DMS153 treated with DMSO at 0.1 percent for 48 hours (cell line): ENCODE data around the gene PIPOX.

Experiments
- DNase-seq: peaks from one replicate; lab custom pipeline; 2025; ENCODE audit not compliant: unreplicated experiment; lab: John Stamatoyannopoulos, UW

The PIPOX gene

DNA sequence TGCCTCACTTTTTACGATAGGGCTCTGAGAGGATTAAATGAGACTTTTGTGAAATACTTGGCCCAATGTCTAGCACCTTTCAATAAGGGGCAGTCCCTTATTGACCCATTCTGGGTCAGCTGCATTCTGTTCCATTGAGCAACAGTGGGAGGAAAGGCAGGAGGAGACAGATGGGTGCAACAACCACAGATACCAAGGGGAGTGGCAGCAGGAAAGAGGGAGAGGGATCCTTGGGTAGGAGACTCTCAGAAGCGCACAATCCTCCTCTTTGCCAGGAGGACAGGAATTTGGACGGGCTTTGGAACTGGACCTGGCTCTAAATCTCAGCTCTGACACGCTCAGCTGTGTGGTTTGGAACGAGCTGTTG lies 3.5 kb downstream of the PIPOX start:
- DNase-seq, result no peak

DNA sequence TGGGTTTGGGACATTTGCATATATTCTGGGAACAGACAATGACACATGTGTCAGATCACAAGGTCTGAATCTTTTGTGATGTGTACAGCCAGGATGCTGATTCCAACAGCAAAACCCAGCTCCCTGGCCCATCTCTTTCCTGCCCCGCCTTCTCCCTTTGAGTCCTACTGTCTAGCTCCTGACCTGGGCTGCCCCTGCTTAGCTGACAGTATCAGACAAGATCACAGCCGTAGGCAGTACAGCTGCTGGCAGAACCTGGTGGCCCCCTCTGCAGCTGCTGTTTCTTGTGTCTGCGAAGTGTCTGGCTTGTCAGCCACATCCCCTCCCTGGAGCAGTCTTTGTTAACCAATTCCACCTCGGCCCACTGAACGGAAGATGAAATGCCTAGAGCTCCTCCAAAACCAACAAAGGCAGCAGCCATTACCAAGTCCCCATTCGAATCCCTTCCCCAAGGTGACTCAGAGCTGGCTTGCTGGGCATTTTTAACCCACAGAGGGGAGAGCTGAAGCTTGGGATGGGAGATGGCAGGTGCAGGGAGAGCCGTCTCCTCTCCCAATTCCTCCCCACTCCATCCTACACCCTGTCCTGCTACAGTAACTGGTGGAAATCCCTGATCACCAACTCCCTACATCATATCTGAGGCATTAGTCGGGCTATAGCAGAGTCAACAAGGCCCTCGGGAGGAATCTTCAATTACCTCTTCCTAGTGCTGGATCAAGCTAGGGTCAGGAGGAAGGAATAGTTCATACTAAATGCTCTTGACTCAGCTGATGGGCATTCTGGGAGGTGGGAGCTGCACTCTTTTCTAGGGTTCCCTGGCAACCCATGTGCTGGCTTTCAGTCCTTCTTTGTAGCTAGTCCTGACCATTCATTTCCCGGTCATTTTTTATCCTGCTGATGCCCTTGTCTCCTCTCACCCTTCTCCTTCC lies 5.8 kb downstream of the PIPOX start:
- DNase-seq, result no peak

DNA sequence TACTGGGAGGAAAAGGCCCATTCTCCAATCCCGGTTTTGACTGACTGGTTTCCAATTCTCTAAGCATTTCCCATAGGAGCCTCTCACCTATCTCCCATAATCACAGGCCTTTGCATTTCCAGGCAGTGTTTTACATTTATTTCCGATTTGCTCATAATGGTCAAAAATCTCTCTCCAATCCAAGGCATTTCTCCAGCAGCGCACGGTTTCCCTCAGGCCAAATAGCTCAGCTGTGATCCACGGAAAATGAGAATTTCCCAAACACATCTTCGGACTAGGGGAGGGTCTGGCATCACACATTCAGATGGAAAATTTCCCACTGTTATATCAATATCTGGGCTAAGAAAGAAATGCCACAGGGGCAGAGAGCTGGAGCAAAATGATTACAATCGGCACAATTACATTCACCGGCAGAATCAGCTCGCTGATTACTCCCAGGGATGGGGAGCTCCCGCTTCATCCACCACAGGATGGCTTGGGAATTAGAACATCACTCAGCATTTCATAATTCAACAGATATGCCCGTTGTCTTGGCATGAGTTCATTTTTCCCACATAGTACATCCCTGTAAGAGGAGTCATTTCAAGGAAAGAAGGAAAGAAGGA lies 6.7 kb downstream of the PIPOX start:
- no peak for DNase-seq

DNA sequence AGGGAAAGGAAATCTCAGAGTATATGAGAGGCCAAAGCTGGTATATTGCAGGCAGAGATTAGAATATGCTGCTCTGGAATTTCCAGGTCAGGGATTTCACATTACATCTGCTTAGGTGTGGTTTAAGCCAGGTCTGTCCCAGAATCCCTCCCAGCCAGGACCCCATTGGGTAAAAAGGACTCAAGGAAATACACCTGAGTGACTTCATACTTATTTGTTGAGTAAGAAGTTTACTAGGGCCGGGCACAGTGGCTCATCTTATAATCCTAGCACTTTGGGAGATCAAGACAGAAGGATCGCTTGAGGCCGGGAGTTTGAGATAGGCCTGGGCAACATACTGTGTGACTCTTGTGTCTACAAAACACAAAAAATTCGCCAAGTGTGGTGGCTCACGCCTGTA lies 7.2 kb downstream of the PIPOX start:
- no peak for DNase-seq

DNA sequence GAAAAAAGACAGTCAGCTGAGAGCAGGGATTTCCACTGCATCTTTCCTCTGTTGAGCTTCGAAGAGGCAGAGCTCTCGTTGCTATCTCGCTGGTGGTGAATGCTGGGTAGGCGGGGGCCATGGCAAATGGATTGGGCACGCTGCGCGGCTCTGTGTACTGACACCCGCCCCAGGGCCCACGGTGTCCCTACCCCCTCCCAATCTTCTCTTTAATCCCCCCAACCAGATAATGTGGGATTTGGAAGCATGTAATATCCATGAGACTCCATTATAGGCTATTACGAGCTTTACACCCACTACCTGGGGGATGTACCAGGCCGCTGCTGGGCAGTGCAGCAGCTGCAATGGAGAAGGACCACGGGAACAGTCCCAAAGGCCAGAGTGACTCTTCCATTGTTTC lies 8.3 kb downstream of the PIPOX start:
- no peak for DNase-seq

DNA sequence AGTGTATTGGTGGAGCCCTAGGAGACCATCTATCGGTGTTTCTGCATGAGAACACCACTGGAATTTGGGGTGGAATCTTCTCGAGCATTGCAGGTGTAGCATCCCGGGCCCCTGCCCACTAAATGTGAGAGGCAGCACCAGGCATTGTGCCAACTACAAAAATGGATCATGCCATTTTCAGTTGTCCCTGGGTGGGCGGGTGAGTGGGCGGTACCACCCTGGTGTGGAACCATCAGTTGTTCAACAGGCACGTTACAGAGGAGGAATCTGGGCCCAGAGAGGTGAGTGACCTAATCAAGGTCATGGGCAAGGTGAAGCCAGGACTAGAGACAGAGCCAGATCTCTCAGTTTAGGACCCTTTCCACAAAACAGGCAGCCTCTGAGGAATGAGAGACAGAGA lies 8.8 kb downstream of the PIPOX start:
- no peak for DNase-seq

DNA sequence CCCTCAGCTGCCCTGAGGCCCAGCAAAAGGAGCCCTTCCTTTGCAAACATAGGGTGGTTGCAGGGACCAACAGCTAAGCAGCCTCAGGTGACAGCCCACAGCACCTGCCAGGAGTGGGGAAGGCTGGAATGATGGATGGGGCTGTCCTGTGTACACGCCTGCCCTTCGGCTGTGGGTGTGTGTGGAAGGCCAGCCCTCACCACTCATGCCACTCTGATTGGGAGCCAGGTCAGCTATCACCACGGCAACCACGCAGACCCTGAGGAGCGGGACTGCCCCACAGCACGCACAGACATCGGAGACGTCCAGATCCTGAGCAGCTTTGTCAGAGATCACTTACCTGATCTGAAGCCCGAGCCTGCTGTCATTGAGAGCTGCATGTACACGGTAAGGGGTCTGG lies 11.9 kb downstream of the PIPOX start:
- no peak for DNase-seq

DNA sequence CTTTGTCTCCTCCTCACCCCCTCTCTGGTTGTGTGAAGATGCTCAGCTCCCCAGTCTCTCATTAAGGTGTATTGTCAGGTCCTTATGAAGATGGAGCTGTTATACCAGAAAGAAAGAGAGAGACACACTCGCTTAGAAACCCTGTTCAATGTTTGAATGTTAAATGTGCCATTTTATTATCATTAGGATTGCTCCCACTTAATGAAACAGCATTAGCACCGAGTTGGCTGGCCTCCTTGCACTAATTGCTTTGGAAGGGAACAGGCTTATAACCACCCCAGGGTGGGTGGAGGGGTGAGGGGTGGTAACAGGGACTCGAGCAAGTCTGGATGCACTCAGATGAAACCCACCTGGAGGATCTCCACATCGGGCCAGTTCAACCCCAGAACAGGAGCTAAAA lies 14.4 kb downstream of the PIPOX start:
- no peak for DNase-seq

DNA sequence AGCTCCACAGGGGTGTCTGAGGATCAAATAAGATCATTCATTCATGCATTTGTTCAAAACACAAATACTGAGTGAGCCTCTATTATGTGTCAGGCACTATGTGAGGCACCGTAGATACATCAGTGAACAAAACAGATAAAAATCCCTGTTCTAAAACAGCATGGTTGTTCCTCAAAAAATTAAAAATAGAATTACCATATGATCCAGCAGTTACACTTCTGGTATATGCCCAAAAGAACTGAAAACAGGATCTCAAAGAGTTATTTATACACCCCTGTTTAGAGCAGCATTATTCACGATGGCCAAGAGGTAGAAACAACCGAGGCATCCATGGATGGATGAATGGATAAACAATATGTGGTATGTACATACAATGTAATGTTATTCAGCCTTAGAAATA lies 15.4 kb downstream of the PIPOX start:
- no peak for DNase-seq

DNA sequence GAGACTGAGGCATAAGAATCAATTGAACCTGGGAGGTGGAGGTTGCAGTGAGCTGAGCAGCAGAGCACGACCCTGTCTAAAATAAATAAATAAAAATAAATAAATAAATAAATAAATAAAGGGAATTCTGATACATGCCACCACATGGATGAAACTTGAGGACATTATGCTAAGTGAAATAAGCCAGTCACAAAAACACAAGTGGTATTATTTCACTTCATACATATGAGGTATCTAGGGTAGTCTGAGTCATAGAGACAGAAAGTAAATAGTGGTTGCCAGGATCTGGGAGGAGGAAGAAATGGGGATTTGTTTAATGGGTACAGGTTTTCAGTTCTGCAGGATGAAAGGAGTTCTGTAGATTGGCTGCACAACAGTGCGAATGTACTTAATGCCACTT lies 16.3 kb downstream of the PIPOX start:
- DNase-seq, result peak; percentile 61

DNA sequence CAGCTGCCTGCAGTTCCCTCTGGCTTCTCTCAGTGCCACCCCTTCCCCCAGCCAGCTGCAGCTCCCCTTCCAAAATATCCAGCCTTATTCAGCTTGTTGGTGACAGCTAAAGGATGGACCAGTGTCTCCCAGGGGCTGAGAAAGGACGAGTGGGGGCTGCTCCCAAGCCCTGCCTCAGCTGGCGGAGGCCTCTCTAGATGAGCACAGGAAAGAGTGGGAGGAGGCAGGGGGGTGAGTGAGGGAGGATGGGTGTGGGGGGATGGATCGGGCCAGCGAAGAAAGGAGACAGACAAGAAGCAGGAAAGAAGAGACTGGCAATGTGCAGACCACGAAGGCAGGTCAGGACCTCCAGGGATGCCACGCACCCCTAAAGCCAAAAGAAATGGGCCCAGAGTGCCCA lies 17.5 kb downstream of the PIPOX start:
- DNase-seq, result no peak

DNA sequence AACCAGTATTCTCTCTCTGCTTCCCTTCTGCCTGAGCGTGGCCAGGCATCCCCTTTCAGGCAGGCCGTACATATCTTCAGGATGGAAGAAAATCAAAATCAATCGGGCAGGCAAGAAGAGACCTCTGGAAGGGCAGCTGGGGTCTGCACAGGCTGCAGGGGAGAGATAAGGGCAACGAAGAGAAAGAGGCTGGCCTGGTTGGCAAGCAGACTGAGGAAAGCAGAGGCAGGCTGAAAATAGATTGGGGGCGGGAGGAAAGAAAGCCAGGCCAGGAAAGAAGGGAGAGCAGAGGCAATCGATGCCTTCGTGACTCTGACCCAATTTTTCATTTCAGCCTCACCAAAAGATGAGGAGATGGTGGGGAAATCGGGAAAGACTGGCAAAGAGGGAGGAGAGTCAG lies 18.1 kb downstream of the PIPOX start:
- DNase-seq, result no peak

DNA sequence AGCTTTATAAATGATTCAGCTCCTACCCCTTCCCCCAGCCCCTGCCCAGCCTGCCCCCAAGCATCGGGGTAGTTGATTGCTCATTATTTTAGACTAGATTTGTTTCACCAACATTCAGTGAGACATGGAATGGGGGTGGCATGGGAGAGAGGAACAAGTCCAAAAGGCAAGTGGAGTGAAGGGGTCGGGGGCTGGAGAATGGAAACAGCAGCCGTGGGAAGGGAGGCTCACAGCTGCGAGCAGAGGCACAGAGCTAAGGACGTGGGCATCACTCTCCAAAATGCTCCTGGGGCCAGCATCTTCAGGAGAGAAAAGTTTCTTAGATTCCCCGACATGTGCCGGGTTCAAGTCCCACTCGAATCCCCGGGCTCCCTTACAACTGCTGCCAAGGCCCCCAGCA lies 19.3 kb downstream of the PIPOX start:
- DNase-seq, result no peak

DNA sequence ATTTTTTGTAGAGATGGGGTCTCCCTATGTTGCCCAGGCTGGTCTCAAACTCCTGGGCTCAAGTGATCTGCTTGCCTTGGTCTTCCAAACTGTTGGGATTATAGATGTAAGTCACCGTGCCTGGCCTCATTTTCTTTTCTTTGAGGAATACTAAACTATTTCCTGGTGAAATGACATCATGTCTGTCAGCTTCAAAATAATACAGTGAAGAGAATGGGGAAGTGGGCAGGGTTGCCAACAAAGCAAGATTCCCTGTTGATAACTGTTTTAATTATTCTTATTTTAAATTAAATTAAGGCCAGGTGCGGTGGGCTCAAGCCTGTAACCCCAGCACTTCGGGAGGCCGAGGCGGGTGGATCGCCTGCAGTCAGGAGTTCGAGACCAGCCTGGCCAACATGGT lies 21.1 kb downstream of the PIPOX start:
- DNase-seq, result no peak

DNA sequence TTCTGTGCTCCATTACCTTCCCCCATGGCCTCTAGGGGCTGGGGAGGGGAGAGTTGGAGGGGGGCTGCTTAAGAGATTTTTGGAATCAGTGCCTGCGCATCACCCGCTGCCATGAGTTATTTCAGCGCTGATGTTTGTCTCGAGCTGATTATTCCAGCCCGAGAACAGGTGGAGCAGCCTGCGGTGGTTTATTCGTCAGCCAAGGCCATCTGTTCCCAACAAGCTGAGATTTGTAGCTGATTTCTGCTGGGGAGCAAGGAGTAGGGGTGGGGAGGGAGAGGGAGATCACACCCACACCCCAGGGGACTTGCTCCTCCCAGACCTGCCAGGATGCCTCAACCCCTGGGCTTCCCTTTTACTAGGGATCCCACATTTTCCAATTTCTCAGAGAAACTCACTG lies 23.1 kb downstream of the PIPOX start:
- DNase-seq, result no peak

DNA sequence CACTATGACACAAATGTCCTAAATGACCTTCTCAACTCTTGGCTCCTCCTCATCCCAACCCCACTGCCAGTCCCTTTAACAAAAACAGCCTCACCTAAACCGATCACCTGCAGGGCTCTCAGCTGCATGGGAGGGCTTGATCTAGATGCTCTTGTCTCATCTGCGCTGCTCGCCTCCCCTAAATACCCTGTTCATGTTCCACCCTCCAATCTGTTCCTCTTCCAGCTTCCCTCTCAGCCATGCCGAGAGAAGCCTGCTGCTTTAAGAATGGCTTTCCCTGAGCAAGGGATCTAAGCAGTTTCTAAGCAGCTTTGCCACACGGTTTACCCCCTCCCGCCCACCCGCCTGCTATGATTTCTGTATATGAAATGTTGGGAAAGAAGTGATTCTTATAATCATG lies 23.7 kb downstream of the PIPOX start:
- no peak for DNase-seq

DNA sequence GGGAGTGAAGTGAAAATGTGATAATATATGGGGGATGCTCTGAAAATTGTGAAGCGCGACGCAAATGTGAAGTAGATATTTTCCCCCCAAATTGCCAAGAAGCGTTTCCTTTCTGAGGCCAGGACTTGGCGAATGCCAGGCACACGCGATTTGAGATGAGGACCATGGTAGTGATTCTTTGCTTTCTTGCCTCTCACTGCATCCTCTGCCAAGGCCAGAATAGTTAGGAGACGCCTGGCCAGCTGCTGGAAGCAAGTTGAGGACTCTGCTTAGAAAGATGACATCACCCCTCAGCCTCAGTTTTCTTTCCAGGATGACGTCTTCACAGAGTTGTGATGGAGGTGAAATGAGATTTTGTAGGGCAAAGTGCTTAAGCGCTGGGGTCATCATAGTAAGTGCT lies 25.9 kb downstream of the PIPOX start:
- DNase-seq, result no peak

DNA sequence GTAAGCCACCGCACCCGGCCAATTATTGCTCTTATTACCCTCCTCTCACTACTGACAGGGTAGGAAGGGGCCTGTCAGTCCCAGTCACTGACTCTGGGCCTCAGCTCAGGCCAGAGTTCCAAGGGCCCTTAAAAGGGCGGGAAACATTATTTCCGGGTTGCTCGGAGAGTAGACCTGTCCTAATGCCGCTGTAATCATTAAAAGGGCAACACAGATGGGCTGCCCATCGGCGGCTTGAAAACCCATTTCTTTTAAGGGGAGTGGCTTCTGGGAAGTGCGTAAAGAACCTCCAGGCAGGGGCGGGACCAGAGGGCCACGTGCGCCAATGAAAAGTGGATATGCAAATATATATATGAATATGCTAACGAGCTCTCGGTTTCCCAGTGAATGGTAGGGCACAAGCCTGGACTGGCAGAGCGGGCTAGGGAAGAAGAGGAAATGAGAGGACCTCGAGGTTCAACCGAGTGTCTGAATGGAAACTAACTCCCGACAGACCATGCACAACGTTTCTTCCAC lies 26.6 kb downstream of the PIPOX start:
- no peak for DNase-seq

DNA sequence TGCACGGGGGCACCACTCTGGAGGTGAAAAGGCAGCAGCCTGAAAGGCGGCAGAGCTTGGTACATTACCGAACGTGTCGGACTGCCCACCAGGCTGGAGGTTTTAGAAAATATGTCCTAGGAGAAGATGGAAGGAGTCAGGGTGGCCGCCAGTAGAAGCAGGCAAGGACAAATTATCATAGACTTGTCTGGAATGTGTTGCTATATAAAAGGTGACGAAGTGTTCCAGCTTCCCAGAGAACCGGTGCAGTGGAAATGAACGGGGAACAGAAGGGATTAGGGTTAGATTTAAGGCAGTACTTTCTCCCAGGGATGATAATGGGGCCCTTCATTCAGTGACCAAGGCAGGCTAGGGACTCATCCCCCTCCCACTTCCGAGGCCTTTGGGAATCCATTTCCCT lies 27.4 kb downstream of the PIPOX start:
- DNase-seq, result no peak

DNA sequence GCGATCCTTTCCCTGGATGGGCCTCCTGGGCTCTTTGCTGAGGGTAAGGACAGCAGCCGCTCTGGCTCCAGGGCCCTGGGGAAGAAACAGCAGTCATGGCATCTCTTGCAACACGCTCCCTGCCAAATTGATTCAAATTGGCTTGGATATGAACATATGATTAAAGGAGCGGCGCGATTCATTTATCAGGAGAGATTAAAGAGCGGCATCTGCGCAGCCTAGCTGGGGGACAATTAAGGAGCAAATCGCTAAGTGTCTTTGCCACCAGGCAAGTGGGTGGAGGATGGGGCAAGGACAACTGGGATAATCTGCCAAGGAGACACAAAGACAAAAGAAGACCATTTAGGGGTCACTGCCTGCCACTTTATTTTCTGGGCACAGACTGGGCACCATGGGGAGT lies 27.8 kb downstream of the PIPOX start:
- no peak for DNase-seq

DNA sequence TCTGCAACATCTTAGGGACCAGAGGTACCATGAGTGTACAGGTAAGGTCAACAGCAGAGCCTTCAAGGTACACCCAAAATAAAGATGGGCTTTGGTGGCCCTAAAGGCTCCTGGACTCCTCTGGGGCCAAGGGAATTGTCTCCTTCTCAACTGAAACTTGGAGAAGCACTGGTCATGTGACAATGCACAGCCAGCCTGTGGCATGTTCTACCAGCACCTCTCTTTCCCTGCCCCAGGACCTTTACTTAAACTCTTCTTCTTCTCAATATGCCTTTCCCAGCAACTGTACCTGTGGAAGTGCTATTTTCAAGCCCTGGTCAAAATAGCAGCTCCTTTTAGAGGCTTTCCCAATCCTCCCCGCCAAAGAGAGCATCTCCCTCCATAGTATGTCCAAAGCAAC lies 28.4 kb downstream of the PIPOX start:
- no peak for DNase-seq

DNA sequence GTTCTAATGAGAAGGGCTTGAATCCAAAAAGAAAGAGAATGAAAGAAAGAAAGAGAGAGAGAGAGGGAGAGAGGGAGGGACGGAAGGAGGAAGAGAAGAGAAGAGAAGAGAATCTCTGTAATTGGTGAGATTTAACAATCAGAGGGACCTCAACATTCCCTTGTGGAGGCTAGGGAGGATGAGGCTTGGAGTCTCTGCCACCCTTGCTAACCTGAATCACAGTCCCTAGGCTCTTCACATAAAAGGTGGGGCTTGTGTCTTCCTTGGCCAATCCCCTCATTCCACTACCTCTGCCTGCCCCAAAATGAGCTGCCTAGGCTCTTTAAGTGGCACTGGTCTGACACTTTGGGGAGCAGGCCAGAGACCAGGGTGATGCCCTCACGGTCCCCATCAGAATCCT lies 30.1 kb downstream of the PIPOX start:
- no peak for DNase-seq

DNA sequence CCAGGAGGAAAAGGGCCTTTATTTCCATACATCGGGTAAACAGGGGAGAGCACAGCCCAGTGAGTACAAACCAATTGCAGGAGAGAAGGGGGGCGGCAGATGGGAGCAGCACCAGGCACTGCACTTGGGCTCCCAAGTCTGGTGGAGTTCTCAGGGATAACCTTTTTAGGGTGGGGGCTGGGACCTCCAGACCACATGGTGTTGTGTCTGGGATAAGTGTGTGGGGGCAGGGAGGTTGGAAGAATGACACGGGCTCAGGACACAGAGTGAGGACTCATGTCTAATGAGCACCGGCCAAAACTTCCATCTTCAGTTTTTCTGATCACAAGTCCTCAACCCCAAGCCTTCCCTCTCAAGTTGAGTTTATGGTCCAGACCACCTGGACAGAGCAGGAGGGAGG lies 30.6 kb downstream of the PIPOX start:
- DNase-seq, result no peak
